HG02610 (cell line): Measurements from ENCODE around the gene CACNA2D2.

ENCODE experiments used
- ATAC-seq: cut with Tn5 transposase; IDR thresholded peaks from one replicate; pipeline ENCODE4 v1.9.1; 2021; ENCODE audit warnings: mild to moderate bottlenecking, moderate library complexity; ENCODE audit not compliant: unreplicated experiment

Gene CACNA2D2

DNA sequence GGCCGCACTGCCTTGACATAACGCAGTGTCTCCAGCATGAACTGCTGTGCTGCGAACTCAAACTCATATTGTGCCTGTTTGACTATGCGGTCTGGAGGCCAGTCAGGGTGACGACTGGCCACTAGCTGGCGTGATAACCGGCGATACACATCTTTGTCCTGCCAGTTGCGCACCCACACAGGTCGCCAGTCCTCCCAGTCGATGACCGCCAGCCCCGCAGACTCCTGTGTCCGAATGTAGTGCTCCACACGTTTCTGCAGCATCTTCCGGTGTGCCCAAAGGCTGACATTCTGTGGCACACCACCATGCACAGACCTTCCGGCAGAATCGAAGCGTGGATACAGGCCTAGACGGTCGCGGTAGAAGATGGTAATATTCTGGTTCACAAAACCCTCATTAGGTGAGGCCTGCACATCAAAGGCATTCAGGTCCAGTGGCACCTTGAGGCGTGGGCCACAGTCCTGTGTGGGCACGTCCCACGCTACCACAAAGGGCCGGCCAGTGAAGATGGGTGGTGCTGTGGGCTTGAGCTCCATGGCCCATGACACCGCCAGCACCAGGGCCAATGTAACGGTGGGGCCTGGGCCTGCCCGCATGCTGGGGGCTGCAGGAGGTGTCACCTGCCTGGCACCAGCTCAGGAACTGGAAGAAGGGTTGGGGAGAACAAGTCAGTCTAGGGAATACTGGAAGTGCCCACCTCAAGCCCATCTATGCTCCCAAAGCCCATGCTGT lies 183.4 kb downstream of the CACNA2D2 start:
- ATAC-seq = no peak

DNA sequence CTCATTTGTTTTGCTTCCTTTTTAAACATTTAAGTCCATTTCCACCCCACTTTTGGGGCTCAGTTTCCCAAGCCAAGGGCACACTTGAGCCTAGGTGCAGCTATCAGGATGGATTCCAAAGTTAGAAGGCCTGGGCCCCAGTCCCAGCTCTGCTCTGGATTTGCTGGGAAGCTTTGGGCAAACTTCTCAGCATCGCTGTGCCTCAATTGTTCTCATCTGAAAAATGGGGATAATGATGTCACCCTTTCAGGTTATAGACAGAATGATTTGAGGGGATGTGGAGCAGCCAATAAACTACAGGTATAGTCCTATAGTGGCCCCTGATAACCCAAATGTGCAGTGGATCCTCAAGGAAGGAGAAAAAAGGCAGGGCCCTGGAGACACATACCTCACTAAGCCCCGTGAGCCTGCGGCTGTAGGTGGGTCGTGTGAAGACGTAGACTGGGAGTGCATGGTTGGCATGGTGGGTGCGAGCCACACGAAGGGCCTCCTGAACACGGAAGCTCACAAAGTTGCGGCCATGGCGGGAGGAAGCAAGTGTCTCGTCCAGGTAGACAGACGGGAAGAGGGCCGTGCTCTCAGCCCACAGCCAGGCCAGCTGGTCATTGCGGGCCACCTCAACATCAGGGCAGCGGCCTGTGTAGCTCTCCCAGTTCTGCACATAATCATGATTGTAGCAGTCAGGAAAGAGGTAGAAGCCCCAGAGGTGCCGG lies 184.1 kb downstream of the CACNA2D2 start:
- no peak for ATAC-seq

DNA sequence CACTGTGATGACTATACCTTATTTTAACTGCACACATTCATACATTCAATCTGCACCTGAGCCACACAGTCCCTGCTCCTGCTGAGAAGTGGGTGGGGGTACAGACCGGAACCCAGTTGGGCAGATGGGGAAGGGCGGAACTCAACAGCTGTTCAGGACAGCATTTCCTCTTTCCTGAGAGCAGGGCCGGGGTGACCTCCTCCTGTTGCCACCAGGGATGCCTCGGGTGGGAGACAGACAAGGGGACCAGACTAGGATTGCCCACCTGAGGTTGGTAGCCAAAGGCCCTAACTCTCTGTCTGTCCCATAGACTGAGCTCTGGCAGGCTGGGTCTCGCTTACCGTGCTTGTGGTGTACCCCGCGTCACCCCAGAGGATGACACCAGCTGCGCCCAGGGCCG lies 184.8 kb downstream of the CACNA2D2 start:
- no peak for ATAC-seq

DNA sequence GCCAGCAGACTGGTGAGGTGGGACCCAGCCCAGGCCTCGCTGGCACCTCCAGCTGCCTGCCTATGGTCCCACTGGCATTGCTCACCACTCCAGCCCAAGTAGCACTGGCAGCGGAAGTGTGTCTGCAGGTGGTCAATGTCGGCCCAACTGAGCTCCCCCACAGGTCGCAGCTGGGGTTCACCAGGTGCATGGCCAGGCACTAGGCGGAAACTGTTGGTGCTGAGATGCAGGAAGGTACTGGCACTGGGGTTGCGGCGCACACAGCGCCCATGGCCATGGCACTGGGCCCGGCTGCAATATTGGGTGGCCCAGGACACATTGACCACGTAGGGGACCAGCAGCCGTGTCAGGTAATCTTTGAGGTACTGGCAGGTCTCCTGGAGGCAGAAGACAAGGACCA lies 185.3 kb downstream of the CACNA2D2 start:
- no peak for ATAC-seq

DNA sequence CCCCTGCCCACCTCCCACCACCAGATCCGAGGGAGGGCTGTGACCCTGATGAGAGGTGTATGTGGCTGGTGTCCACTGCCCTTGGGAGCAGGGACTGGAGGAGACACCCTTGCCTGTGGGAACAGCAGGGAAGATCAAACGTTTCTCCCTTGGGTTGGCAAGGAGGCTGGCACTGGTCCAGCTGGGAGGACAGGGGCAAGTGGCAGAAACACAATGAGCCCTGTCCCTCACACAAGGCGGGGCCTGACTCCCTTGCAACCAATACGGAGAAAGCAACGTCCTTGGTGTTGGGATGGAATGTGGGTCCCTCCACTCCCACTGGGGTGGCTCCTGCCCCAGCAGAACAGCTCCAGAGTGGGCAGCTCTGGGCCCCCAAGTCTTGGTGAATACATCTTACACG lies 186.1 kb downstream of the CACNA2D2 start:
- no peak for ATAC-seq

DNA sequence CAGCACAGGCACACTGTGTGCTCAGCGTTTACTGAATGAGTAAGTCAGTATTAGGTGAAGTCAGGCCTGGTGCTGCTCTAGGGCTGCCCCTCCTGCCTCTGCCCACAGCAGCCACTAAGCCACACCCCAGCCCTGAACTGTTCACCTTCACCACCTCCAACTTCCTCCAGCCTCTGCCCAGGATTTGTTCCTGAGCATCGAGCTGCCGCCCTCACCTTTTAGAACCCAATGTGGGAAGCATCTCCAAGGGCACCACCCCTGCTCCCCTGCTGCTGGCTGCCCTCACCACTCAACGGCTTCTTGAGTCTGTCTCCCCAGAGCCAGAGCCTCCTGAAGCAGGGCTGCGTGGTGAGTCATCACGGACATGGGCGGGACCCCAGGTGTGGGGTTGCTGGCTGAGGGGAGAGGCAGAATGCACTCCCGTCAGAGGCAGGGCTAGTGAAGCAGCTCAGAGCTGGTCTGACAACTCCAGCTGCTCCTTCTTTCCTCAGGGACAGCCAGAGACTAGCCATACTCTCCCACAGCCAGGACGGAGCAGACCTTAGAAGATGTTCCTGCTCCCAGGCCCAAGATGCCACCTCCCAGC lies 186.7 kb downstream of the CACNA2D2 start:
- no peak for ATAC-seq

DNA sequence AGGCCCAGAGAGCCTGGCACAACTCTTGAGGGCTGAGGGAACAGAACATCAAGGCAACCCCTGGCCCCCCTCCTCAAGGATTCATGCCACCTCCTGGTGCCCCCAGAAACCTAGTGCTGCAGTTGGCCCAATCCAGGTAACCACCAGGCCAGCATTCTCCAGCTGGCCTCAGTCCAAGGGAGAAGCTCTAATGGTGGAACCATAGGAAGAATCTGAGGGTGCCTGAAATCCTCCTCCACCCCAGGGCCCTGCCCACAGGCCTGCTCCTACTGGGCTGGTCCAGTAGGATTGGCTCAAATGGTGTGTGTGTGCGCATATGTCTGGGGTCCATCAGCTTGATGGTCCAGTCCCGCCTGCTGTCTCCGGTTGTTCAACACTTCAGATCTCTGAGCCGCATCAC lies 188.6 kb downstream of the CACNA2D2 start:
- ATAC-seq = no peak

DNA sequence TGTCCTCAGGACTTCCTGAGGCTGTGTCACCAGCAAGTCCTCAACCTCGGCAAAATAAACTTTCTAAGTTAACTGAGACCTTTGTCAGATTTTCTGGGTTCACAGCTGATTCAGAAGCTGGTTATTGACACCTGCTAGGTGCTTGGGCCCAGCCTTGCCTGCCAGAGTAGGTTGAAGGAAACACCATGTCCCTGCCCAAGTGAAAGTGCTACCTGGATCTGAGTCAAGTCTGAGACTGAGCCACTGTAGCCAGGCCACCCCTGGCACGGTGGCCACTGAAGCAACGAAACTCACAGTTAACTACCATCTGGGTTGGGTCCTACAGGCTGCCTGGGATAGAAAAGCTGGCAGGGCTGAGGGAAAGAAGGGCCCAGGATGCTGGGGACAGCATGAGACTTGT lies 189.1 kb downstream of the CACNA2D2 start:
- no peak for ATAC-seq
